ENCODE results near the gene KHNYN.
A peak's percentile ranks its signal among the peaks of the same experiment; 100 is the strongest.

The KHNYN gene

GRCh38 chr14:24398653-24399446 lies 30.9 kb upstream of the KHNYN start, which contains the start of gene NYNRIN:
TSS of gene NYNRIN (plus strand) at chr14:24399003. CDS start at chr14:24399247, 244 bp downstream.
- TF ChIP-seq CTCF (IDR thresholded peaks at IDR 0.05; ENCODE audit: insufficient read depth, low read length, poor library complexity, severe bottlenecking), result no peak
- peaks cover 1% of the 10 kb centered on the region for H3K27me3 ChIP-seq (replicated peaks; ENCODE audit: control insufficient read depth, insufficient read depth, low read length)
- peak within 1 kb of the TSS; percentile 15; the same call in 1 of the 2 replicates for H3K4me3 ChIP-seq (replicated peaks; ENCODE audit: low read depth, low read length)
- no peaks in the 10 kb centered on the region for H3K36me3 ChIP-seq (ENCODE audit: control insufficient read depth, insufficient read depth, low read length)
- DNase-seq (ENCODE audit: extremely low read depth, insufficient read length), result no peak

- H3K27me3 ChIP-seq (replicated peaks; ENCODE audit: control insufficient read depth, insufficient read depth, low read length), result peaks cover 1% of the 10 kb centered on the region
- no peak for TF ChIP-seq CTCF (IDR thresholded peaks at IDR 0.05; ENCODE audit: insufficient read depth, low read length, poor library complexity, severe bottlenecking)
Measured at GRCh38 chr14:24399447-24399822, 30.3 kb upstream of the KHNYN start.

GRCh38 chr14:24399999-24400718 lies 29.6 kb upstream of the KHNYN start:
- H3K4me3 ChIP-seq (replicated peaks; ENCODE audit: low read depth, low read length), result no peak overlapping the region
- H3K36me3 ChIP-seq (ENCODE audit: control insufficient read depth, insufficient read depth, low read length), result no peaks in the 10 kb centered on the region
- H3K27me3 ChIP-seq (replicated peaks; ENCODE audit: control insufficient read depth, insufficient read depth, low read length), result peaks cover 1% of the 10 kb centered on the region
- no peak for DNase-seq (ENCODE audit: extremely low read depth, insufficient read length)
- TF ChIP-seq CTCF (IDR thresholded peaks at IDR 0.05; ENCODE audit: insufficient read depth, low read length, poor library complexity, severe bottlenecking), result no peak

More at GRCh38 chr14:24399447-24399822, 30.3 kb upstream of the KHNYN start:
- no peaks in the 10 kb centered on the region for H3K36me3 ChIP-seq (ENCODE audit: control insufficient read depth, insufficient read depth, low read length)
- DNase-seq (ENCODE audit: extremely low read depth, insufficient read length), result no peak
- no peak overlapping the region for H3K4me3 ChIP-seq (replicated peaks; ENCODE audit: low read depth, low read length)

GRCh38 chr14:24401810-24402702 lies 27.7 kb upstream of the KHNYN start:
- no peak overlapping the region for H3K4me3 ChIP-seq (replicated peaks; ENCODE audit: low read depth, low read length)
- no peak for DNase-seq (ENCODE audit: extremely low read depth, insufficient read length)
- TF ChIP-seq CTCF (IDR thresholded peaks at IDR 0.05; ENCODE audit: insufficient read depth, low read length, poor library complexity, severe bottlenecking), result no peak
- peaks cover 1% of the 10 kb centered on the region for H3K27me3 ChIP-seq (replicated peaks; ENCODE audit: control insufficient read depth, insufficient read depth, low read length)
- H3K36me3 ChIP-seq (ENCODE audit: control insufficient read depth, insufficient read depth, low read length), result no peaks in the 10 kb centered on the region

- no peak for TF ChIP-seq CTCF (IDR thresholded peaks at IDR 0.05; ENCODE audit: insufficient read depth, low read length, poor library complexity, severe bottlenecking)
- Histone ChIP-seq H3K4me3 (replicated peaks; ENCODE audit: low read depth, low read length) (no peak overlapping the region), H3K27me3 (replicated peaks; ENCODE audit: control insufficient read depth, insufficient read depth, low read length) (peaks cover 1% of the 10 kb centered on the region), H3K36me3 (ENCODE audit: control insufficient read depth, insufficient read depth, low read length) (no peaks in the 10 kb centered on the region)
- DNase-seq (ENCODE audit: extremely low read depth, insufficient read length), result no peak
Measured at GRCh38 chr14:24403294-24403998, 26.3 kb upstream of the KHNYN start.

Data from GM06990 (cell line).